HG02981 (cell line): ENCODE results near the gene TRAPPC5.

Experiments
- ATAC-seq: cut with Tn5 transposase; IDR thresholded peaks from one replicate; pipeline ENCODE4 v1.9.1; 2021; ENCODE audit warnings: mild to moderate bottlenecking, moderate library complexity; ENCODE audit not compliant: unreplicated experiment

TRAPPC5 gene

GRCh38 chr19:7645656-7646425 lies 34.8 kb upstream of the TRAPPC5 start:
- ATAC-seq, result no peak

- no peak for ATAC-seq
These were observed 34.3 kb upstream of the TRAPPC5 start for GRCh38 chr19:7646426-7646700.

- no peak for ATAC-seq
These were observed 33.5 kb upstream of the TRAPPC5 start for GRCh38 chr19:7647156-7647555.

GRCh38 chr19:7648265-7649014 lies 32.2 kb upstream of the TRAPPC5 start:
- no peak for ATAC-seq

- ATAC-seq, result no peak
These were observed 30.5 kb upstream of the TRAPPC5 start for GRCh38 chr19:7650148-7650547.

- no peak for ATAC-seq
These were observed 28.5 kb upstream of the TRAPPC5 start for GRCh38 chr19:7652061-7652641.

GRCh38 chr19:7654401-7654800 lies 26.2 kb upstream of the TRAPPC5 start:
- no peak for ATAC-seq

GRCh38 chr19:7655581-7655980 lies 25.1 kb upstream of the TRAPPC5 start:
- ATAC-seq, result no peak

- ATAC-seq, result no peak
These were observed 23.4 kb upstream of the TRAPPC5 start for GRCh38 chr19:7657131-7657751.

- ATAC-seq, result no peak
These were observed 22.4 kb upstream of the TRAPPC5 start for GRCh38 chr19:7658219-7658686.

- ATAC-seq, result no peak
These were observed 18.7 kb upstream of the TRAPPC5 start for GRCh38 chr19:7661744-7662538.

GRCh38 chr19:7662657-7663056 lies 18.0 kb upstream of the TRAPPC5 start:
- no peak for ATAC-seq

GRCh38 chr19:7663706-7664105 lies 16.9 kb upstream of the TRAPPC5 start:
- ATAC-seq, result no peak

- ATAC-seq, result no peak
These were observed 15.6 kb upstream of the TRAPPC5 start for GRCh38 chr19:7665076-7665475.

GRCh38 chr19:7668842-7669241 lies 11.8 kb upstream of the TRAPPC5 start, which contains the start of gene RETN:
Gene RETN (plus strand): TSS chr19:7669049. CDS start chr19:7669327, 278 bp downstream.
- no peak for ATAC-seq

GRCh38 chr19:7669641-7670040 lies 11.0 kb upstream of the TRAPPC5 start:
- ATAC-seq, result no peak

- ATAC-seq, result no peak
These were observed 10.4 kb upstream of the TRAPPC5 start for GRCh38 chr19:7670150-7670783.

- ATAC-seq, result no peak
These were observed 9.8 kb upstream of the TRAPPC5 start for GRCh38 chr19:7670790-7671189.

- no peak for ATAC-seq
These were observed 8.1 kb upstream of the TRAPPC5 start for GRCh38 chr19:7672522-7672921.
